Measurements from ENCODE around the gene RAD52. TPM values are rescaled to one million over a fixed set of nuclear protein-coding genes. Genes with fewer than 3 reads are reported as not detected.

RAD52 gene
- total and polyA plus RNA-seq, 4 donors, result 18.1 to 28.7 (median 23.1) TPM

GRCh38 chr12:896031-896430, 53.5 kb downstream of the RAD52 start:
- Histone ChIP-seq H3K36me3 (ENCODE audit: control insufficient read depth, insufficient read depth, low read length) (peaks cover 39% of the 10 kb centered on the region), H3K4me3 (ENCODE audit: low read depth, low read length) (no peak overlapping the region), H3K27me3 (ENCODE audit: control insufficient read depth, insufficient read depth, low read length) (no peaks in the 10 kb centered on the region), H3K9me3 (ENCODE audit: control insufficient read depth, insufficient read depth, low read length) (no peaks in the 10 kb centered on the region), H3K4me1 (ENCODE audit: control insufficient read depth, insufficient read depth, low read length) (no peaks in the 10 kb centered on the region), H3K27ac (ENCODE audit: low read depth, low read length) (no peak overlapping the region)
- 77% methylated on average over 4 of the region's 4 CpGs for WGBS (ENCODE audit: insufficient coverage)
- DNase-seq (ENCODE audit: low read depth in 4 of 6, low spot score in 6 of 6), result no peak

DNA sequence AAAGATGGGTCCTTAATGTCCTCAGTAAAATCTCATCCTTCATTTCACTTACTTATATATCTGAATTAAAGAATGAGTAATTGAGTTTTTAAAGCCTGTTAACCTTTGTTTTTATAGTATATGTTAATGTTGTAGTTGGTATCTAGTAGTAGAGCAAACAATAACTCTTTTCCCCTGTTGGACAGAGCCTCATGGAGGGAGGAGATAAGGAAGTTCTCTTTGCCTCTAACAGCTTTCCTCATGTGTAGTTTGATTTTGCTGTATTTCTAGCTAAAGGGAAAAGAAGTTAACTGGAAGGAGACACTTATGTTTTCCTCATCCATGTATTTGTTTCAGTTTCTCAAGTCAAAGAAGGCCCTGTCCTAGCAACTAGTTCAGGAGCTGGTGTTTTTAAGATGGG, 55.3 kb downstream of the RAD52 start:
- peaks cover 42% of the 10 kb centered on the region for H3K36me3 ChIP-seq (ENCODE audit: control insufficient read depth, insufficient read depth, low read length)
- H3K4me1 ChIP-seq (ENCODE audit: control insufficient read depth, insufficient read depth, low read length), result no peaks in the 10 kb centered on the region
- no peak for DNase-seq (ENCODE audit: low read depth in 4 of 6, low spot score in 6 of 6)
- no peaks in the 10 kb centered on the region for H3K9me3 ChIP-seq (ENCODE audit: control insufficient read depth, insufficient read depth, low read length)
- H3K27me3 ChIP-seq (ENCODE audit: control insufficient read depth, insufficient read depth, low read length), result no peaks in the 10 kb centered on the region
- H3K4me3 ChIP-seq (ENCODE audit: low read depth, low read length), result no peak overlapping the region
- no peak overlapping the region for H3K27ac ChIP-seq (ENCODE audit: low read depth, low read length)

DNA sequence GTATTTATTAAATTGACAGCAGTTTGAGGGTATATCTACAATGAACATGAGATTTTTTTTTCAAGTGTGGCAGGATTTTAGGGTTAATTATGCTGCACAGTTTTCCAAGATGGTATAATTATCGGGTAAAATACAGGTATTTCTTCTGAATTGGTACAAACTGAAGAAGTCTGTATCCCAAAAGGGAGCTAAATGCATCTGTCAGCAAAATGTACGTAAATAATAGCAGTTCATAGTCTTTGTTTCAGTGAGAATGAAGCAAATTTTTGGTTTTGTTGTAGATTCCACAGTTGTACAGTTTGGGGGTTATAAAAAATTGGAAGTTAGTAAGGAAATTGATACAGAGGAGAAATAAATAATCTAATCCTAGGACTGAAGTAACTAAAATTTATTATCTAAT, 63.3 kb downstream of the RAD52 start:
- no peaks in the 10 kb centered on the region for H3K27me3 ChIP-seq (ENCODE audit: control insufficient read depth, insufficient read depth, low read length)
- no peak overlapping the region for H3K27ac ChIP-seq (ENCODE audit: low read depth, low read length)
- no peaks in the 10 kb centered on the region for H3K9me3 ChIP-seq (ENCODE audit: control insufficient read depth, insufficient read depth, low read length)
- H3K36me3 ChIP-seq (ENCODE audit: control insufficient read depth, insufficient read depth, low read length), result peaks cover 46% of the 10 kb centered on the region
- 100% methylated on average over 2 of the region's 2 CpGs for WGBS (ENCODE audit: insufficient coverage)
- H3K4me1 ChIP-seq (ENCODE audit: control insufficient read depth, insufficient read depth, low read length), result no peaks in the 10 kb centered on the region
- no peak for DNase-seq (ENCODE audit: low read depth in 4 of 6, low spot score in 6 of 6)
- H3K4me3 ChIP-seq (ENCODE audit: low read depth, low read length), result no peak overlapping the region

DNA sequence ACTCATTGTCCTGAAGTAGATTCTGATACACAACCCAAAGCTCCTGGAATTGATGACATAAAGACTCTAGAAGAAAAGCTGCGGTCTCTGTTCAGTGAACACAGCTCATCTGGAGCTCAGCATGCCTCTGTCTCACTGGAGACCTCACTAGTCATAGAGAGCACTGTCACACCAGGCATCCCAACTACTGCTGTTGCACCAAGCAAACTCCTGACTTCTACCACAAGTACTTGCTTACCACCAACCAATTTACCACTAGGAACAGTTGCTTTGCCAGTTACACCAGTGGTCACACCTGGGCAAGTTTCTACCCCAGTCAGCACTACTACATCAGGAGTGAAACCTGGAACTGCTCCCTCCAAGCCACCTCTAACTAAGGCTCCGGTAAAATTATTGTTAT, 63.8 kb downstream of the RAD52 start:
- Histone ChIP-seq H3K27me3 (ENCODE audit: control insufficient read depth, insufficient read depth, low read length) (no peaks in the 10 kb centered on the region), H3K36me3 (ENCODE audit: control insufficient read depth, insufficient read depth, low read length) (peaks cover 48% of the 10 kb centered on the region), H3K9me3 (ENCODE audit: control insufficient read depth, insufficient read depth, low read length) (no peaks in the 10 kb centered on the region), H3K4me1 (ENCODE audit: control insufficient read depth, insufficient read depth, low read length) (no peaks in the 10 kb centered on the region), H3K4me3 (ENCODE audit: low read depth, low read length) (no peak overlapping the region), H3K27ac (ENCODE audit: low read depth, low read length) (no peak overlapping the region)
- 91% methylated on average over 1 of the region's 2 CpGs for WGBS (ENCODE audit: insufficient coverage)
- no peak for DNase-seq (ENCODE audit: low read depth in 4 of 6, low spot score in 6 of 6)

DNA sequence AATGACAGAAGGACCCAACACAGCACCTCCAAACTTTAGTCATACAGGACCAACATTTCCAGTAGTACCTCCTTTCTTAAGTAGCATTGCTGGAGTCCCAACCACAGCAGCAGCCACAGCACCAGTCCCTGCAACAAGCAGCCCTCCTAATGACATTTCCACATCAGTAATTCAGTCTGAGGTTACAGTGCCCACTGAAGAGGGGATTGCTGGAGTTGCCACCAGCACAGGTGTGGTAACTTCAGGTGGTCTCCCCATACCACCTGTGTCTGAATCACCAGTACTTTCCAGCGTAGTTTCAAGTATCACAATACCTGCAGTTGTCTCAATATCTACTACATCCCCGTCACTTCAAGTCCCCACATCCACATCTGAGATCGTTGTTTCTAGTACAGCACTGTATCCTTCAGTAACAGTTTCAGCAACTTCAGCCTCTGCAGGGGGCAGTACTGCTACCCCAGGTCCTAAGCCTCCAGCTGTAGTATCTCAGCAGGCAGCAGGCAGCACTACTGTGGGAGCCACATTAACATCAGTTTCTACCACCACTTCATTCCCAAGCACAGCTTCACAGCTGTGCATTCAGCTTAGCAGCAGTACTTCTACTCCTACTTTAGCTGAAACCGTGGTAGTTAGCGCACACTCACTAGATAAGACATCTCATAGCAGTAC, 64.6 kb downstream of the RAD52 start:
- Histone ChIP-seq H3K27me3 (ENCODE audit: control insufficient read depth, insufficient read depth, low read length) (no peaks in the 10 kb centered on the region), H3K4me3 (ENCODE audit: low read depth, low read length) (no peak overlapping the region), H3K27ac (ENCODE audit: low read depth, low read length) (no peak overlapping the region), H3K9me3 (ENCODE audit: control insufficient read depth, insufficient read depth, low read length) (no peaks in the 10 kb centered on the region), H3K4me1 (ENCODE audit: control insufficient read depth, insufficient read depth, low read length) (no peaks in the 10 kb centered on the region), H3K36me3 (ENCODE audit: control insufficient read depth, insufficient read depth, low read length) (peaks cover 45% of the 10 kb centered on the region)
- 94% methylated on average over 5 of the region's 5 CpGs for WGBS (ENCODE audit: insufficient coverage)
- no peak for DNase-seq (ENCODE audit: low read depth in 4 of 6, low spot score in 6 of 6)

DNA sequence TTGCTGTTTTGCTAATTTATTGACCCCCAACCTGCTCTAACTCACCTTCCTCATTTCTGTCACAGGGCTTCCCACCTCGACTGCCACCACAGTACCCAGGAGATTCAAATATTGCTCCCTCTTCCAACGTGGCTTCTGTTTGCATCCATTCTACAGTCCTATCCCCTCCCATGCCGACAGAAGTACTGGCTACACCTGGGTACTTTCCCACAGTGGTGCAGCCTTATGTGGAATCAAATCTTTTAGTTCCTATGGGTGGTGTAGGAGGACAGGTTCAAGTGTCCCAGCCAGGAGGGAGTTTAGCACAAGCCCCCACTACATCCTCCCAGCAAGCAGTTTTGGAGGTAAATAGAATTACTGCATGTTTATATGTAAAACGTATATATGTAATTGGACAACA, 68.8 kb downstream of the RAD52 start:
- WGBS (ENCODE audit: insufficient coverage), result 89% methylated on average over 1 of the region's 4 CpGs
- Histone ChIP-seq H3K4me1 (ENCODE audit: control insufficient read depth, insufficient read depth, low read length) (no peaks in the 10 kb centered on the region), H3K27me3 (ENCODE audit: control insufficient read depth, insufficient read depth, low read length) (no peaks in the 10 kb centered on the region)

DNA sequence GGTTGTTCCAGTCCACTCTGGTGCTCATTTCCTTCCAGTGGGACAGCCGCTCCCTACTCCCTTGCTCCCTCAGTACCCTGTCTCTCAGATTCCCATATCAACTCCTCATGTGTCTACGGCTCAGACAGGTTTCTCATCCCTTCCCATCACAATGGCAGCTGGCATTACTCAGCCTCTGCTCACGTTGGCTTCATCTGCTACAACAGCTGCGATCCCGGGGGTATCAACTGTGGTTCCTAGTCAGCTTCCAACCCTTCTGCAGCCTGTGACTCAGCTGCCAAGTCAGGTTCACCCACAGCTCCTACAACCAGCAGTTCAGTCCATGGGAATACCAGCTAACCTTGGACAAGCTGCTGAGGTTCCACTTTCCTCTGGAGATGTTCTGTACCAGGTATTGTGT, 69.9 kb downstream of the RAD52 start:
- no peaks in the 10 kb centered on the region for H3K9me3 ChIP-seq (ENCODE audit: control insufficient read depth, insufficient read depth, low read length)
- whole genome bisulfite sequencing (ENCODE audit: insufficient coverage), result 88% methylated on average over 5 of the region's 5 CpGs
- no peak overlapping the region for H3K27ac ChIP-seq (ENCODE audit: low read depth, low read length)
- H3K27me3 ChIP-seq (ENCODE audit: control insufficient read depth, insufficient read depth, low read length), result no peaks in the 10 kb centered on the region
- H3K4me1 ChIP-seq (ENCODE audit: control insufficient read depth, insufficient read depth, low read length), result no peaks in the 10 kb centered on the region
- no peak for DNase-seq (ENCODE audit: low read depth in 4 of 6, low spot score in 6 of 6)
- H3K36me3 ChIP-seq (ENCODE audit: control insufficient read depth, insufficient read depth, low read length), result peaks cover 35% of the 10 kb centered on the region
- no peak overlapping the region for H3K4me3 ChIP-seq (ENCODE audit: low read depth, low read length)

More for the DNA sequence above, 68.8 kb downstream of the RAD52 start:
- Histone ChIP-seq H3K9me3 (ENCODE audit: control insufficient read depth, insufficient read depth, low read length) (no peaks in the 10 kb centered on the region), H3K27ac (ENCODE audit: low read depth, low read length) (no peak overlapping the region), H3K36me3 (ENCODE audit: control insufficient read depth, insufficient read depth, low read length) (peaks cover 45% of the 10 kb centered on the region), H3K4me3 (ENCODE audit: low read depth, low read length) (no peak overlapping the region)
- DNase-seq (ENCODE audit: low read depth in 4 of 6, low spot score in 6 of 6), result no peak

DNA sequence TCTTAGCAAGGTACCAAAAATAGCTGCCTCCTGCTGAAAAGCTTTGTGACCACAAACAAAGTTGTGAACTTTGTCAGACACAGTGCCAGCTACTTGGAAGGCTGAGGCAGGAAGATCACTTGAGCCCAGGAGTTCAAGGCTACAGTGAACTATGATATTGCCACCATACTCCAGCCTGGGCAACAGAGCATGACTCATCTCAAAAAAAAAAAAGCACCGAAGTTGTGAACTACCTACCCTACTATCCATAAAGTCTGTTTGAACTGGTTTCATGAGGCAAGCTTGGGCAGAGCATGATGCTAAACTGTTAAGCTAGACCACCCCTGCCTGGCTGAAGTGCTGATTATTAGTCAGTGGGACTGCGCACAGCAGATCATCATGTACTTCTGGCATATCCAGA, 75.5 kb downstream of the RAD52 start:
- DNase-seq (ENCODE audit: low read depth in 4 of 6, low spot score in 6 of 6), result no peak
- no peaks in the 10 kb centered on the region for H3K9me3 ChIP-seq (ENCODE audit: control insufficient read depth, insufficient read depth, low read length)
- H3K36me3 ChIP-seq (ENCODE audit: control insufficient read depth, insufficient read depth, low read length), result peaks cover 13% of the 10 kb centered on the region
- no peaks in the 10 kb centered on the region for H3K27me3 ChIP-seq (ENCODE audit: control insufficient read depth, insufficient read depth, low read length)
- H3K4me3 ChIP-seq (ENCODE audit: low read depth, low read length), result no peak overlapping the region
- no peak overlapping the region for H3K27ac ChIP-seq (ENCODE audit: low read depth, low read length)
- no CpG with 5 or more reads among the region's 2 CpGs for WGBS (ENCODE audit: insufficient coverage)
- H3K4me1 ChIP-seq (ENCODE audit: control insufficient read depth, insufficient read depth, low read length), result no peaks in the 10 kb centered on the region

DNA sequence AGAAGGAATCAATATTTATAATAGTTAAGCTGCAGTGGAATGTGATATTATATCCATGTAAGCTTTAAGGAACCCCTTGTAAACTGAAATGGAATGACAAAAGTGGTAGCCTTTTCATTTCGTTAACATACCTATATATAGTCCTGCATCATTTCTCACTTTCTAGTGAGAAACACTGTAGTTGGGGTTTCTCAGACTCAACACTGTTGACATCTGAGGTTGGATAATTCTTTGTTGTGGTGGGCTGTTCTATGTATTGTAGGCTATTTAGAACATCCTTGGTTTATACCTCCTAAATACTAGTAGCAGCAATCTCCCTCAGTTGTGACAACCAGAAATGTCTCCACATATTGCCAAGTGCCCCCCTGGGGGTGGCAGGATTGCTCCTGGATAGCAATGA, 79.1 kb downstream of the RAD52 start:
- Histone ChIP-seq H3K4me1 (ENCODE audit: control insufficient read depth, insufficient read depth, low read length) (no peaks in the 10 kb centered on the region), H3K27me3 (ENCODE audit: control insufficient read depth, insufficient read depth, low read length) (no peaks in the 10 kb centered on the region), H3K9me3 (ENCODE audit: control insufficient read depth, insufficient read depth, low read length) (no peaks in the 10 kb centered on the region), H3K36me3 (ENCODE audit: control insufficient read depth, insufficient read depth, low read length) (peaks cover 23% of the 10 kb centered on the region), H3K4me3 (ENCODE audit: low read depth, low read length) (no peak overlapping the region), H3K27ac (ENCODE audit: low read depth, low read length) (no peak overlapping the region)
- WGBS (ENCODE audit: insufficient coverage), result no CpG with 5 or more reads among the region's 1 CpG
- DNase-seq (ENCODE audit: low read depth in 4 of 6, low spot score in 6 of 6), result no peak

- Histone ChIP-seq H3K36me3 (ENCODE audit: control insufficient read depth, insufficient read depth, low read length) (peaks cover 32% of the 10 kb centered on the region), H3K4me3 (ENCODE audit: low read depth, low read length) (no peak overlapping the region), H3K27me3 (ENCODE audit: control insufficient read depth, insufficient read depth, low read length) (no peaks in the 10 kb centered on the region), H3K9me3 (ENCODE audit: control insufficient read depth, insufficient read depth, low read length) (no peaks in the 10 kb centered on the region), H3K27ac (ENCODE audit: low read depth, low read length) (no peak overlapping the region), H3K4me1 (ENCODE audit: control insufficient read depth, insufficient read depth, low read length) (no peaks in the 10 kb centered on the region)
- DNase-seq (ENCODE audit: low read depth in 4 of 6, low spot score in 6 of 6), result no peak
- WGBS (ENCODE audit: insufficient coverage), result 56% methylated on average over 3 of the region's 3 CpGs
Observed at GRCh38 chr12:868722-869121, 80.8 kb downstream of the RAD52 start.

Measured in spinal cord (tissue), 10 donors.